WTC11 (cell line): ENCODE results near the gene IBA57.

Experiments
- CREB1 ChIP-seq: sonication (generic); formaldehyde crosslinking; IDR thresholded peaks from 2 replicates; pipeline ENCODE4 v1.8.0; 2023; ENCODE audit warnings: mild to moderate bottlenecking, missing genetic modification reagents
- ELF4 ChIP-seq: sonication (generic); formaldehyde crosslinking; IDR thresholded peaks from 2 replicates; pipeline ENCODE4 v1.8.1; 2022; ENCODE audit warnings: low read depth, mild to moderate bottlenecking, moderate library complexity, missing genetic modification reagents
- JUN ChIP-seq: sonication (generic); formaldehyde crosslinking; IDR thresholded peaks from 2 replicates; pipeline ENCODE4 v1.8.0; 2023; ENCODE audit warnings: mild to moderate bottlenecking, missing genetic modification reagents
- SP1 ChIP-seq: sonication (generic); formaldehyde crosslinking; conservative IDR thresholded peaks from 2 replicates; pipeline ENCODE4 v1.8.1; 2022; ENCODE audit warnings: missing genetic modification reagents
- USF2 ChIP-seq: sonication (generic); formaldehyde crosslinking; IDR thresholded peaks from 2 replicates; pipeline ENCODE4 v1.8.1; 2023; ENCODE audit warnings: mild to moderate bottlenecking, missing genetic modification reagents, moderate library complexity
- ZNF138 ChIP-seq: sonication (generic); formaldehyde crosslinking; conservative IDR thresholded peaks from 2 replicates; pipeline ENCODE4 v1.8.1; 2022; ENCODE audit warnings: mild to moderate bottlenecking, moderate library complexity, missing genetic modification reagents
- ZNF263 ChIP-seq: sonication (generic); formaldehyde crosslinking; IDR thresholded peaks from 2 replicates; pipeline ENCODE4 v1.8.1; 2022; ENCODE audit warnings: low read depth, mild to moderate bottlenecking, moderate library complexity, missing genetic modification reagents
- TF ChIP-seq, protein P1 (sequence below): fragments of 200-600 bp; IDR thresholded peaks from 2 replicates; pipeline ENCODE4 v1.8.0; 2022; ENCODE audit warnings: antibody characterized with exemption
- TF ChIP-seq, protein P2 (sequence below): sonication (generic); formaldehyde crosslinking; IDR thresholded peaks from 2 replicates; pipeline ENCODE4 v1.8.1; 2023; ENCODE audit warnings: mild to moderate bottlenecking, missing genetic modification reagents, moderate library complexity
- TF ChIP-seq, protein P3 (sequence below): fragments of 250-450 bp; sonication (Bioruptor Pico); conservative IDR thresholded peaks from 2 replicates; pipeline ENCODE4 v1.9.0; 2021; ENCODE audit warnings: mild to moderate bottlenecking
- TF ChIP-seq, protein P4 (sequence below): sonication (generic); formaldehyde crosslinking; IDR thresholded peaks from 2 replicates; pipeline ENCODE4 v1.8.0; 2022; ENCODE audit warnings: mild to moderate bottlenecking, missing genetic modification reagents
- TF ChIP-seq, protein P5 (sequence below): sonication (generic); formaldehyde crosslinking; IDR thresholded peaks from 2 replicates; pipeline ENCODE4 v1.8.1; 2023; ENCODE audit warnings: mild to moderate bottlenecking, missing genetic modification reagents, borderline replicate concordance

DNA sequence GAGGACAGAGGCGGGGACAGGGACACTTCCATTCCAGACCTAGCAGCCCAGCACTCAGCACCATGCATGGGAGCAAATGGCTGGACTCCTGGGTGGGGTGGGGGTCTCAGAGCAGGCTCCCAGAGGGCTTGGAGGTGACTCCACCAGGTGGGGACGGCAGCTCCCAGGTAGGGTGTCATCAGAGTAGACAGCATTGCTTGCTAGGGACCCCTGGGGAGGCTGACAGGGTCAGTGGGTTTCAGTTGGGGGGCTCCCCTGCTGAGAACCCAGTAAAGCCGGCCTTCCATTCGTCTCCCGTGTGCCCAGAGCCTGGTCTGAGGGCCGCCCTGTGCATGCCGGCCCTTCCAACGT, 20.6 kb upstream of the IBA57 start:
- TF ChIP-seq, protein P1, sequence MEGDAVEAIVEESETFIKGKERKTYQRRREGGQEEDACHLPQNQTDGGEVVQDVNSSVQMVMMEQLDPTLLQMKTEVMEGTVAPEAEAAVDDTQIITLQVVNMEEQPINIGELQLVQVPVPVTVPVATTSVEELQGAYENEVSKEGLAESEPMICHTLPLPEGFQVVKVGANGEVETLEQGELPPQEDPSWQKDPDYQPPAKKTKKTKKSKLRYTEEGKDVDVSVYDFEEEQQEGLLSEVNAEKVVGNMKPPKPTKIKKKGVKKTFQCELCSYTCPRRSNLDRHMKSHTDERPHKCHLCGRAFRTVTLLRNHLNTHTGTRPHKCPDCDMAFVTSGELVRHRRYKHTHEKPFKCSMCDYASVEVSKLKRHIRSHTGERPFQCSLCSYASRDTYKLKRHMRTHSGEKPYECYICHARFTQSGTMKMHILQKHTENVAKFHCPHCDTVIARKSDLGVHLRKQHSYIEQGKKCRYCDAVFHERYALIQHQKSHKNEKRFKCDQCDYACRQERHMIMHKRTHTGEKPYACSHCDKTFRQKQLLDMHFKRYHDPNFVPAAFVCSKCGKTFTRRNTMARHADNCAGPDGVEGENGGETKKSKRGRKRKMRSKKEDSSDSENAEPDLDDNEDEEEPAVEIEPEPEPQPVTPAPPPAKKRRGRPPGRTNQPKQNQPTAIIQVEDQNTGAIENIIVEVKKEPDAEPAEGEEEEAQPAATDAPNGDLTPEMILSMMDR, result no peak
- TF ChIP-seq JUN (CRISPR knock-in tag) (no peak), USF2 (no peak), ZNF263 (CRISPR knock-in tag) (no peak), SP1 (no peak), ZNF138 (CRISPR knock-in tag) (no peak), ELF4 (no peak), CREB1 (CRISPR knock-in tag) (no peak)
- TF ChIP-seq, protein P2, sequence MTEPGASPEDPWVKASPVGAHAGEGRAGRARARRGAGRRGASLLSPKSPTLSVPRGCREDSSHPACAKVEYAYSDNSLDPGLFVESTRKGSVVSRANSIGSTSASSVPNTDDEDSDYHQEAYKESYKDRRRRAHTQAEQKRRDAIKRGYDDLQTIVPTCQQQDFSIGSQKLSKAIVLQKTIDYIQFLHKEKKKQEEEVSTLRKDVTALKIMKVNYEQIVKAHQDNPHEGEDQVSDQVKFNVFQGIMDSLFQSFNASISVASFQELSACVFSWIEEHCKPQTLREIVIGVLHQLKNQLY (CRISPR knock-in tag), result no peak
- TF ChIP-seq, protein P3, sequence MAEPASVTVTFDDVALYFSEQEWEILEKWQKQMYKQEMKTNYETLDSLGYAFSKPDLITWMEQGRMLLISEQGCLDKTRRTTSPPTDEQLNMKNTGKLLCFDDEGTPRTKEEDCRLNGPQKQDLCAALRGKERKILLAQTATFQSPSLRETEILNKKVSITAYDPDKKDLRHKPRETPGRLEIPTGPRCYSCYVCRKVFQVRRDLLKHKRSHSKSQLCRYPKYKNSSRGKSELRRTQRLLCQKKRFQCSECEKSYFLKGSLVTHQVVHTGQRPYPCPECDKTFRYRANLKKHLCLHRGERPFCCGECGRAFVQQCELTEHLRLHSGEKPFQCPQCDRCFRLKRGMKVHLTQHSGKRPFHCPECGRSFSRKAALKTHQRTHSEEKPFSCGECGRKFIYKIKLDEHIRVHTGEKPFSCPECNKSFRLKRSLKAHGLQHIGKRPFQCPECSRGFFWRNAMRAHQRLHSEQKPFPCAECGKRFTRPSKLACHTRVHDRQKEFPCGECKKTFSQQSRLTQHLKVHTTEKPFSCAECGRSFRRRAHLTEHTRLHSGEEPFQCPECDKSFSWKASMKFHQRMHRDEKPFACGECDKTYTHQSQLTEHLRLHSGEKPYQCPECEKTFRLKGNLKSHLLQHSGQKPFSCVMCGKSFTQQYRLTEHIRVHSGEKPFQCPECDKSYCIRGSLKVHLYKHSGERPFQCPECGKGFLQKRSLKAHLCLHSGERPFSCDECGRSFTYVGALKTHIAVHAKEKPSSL, result no peak
- TF ChIP-seq, protein P4, sequence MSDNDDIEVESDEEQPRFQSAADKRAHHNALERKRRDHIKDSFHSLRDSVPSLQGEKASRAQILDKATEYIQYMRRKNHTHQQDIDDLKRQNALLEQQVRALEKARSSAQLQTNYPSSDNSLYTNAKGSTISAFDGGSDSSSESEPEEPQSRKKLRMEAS, result no peak
- TF ChIP-seq, protein P5, sequence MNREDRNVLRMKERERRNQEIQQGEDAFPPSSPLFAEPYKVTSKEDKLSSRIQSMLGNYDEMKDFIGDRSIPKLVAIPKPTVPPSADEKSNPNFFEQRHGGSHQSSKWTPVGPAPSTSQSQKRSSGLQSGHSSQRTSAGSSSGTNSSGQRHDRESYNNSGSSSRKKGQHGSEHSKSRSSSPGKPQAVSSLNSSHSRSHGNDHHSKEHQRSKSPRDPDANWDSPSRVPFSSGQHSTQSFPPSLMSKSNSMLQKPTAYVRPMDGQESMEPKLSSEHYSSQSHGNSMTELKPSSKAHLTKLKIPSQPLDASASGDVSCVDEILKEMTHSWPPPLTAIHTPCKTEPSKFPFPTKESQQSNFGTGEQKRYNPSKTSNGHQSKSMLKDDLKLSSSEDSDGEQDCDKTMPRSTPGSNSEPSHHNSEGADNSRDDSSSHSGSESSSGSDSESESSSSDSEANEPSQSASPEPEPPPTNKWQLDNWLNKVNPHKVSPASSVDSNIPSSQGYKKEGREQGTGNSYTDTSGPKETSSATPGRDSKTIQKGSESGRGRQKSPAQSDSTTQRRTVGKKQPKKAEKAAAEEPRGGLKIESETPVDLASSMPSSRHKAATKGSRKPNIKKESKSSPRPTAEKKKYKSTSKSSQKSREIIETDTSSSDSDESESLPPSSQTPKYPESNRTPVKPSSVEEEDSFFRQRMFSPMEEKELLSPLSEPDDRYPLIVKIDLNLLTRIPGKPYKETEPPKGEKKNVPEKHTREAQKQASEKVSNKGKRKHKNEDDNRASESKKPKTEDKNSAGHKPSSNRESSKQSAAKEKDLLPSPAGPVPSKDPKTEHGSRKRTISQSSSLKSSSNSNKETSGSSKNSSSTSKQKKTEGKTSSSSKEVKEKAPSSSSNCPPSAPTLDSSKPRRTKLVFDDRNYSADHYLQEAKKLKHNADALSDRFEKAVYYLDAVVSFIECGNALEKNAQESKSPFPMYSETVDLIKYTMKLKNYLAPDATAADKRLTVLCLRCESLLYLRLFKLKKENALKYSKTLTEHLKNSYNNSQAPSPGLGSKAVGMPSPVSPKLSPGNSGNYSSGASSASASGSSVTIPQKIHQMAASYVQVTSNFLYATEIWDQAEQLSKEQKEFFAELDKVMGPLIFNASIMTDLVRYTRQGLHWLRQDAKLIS (CRISPR knock-in tag), result no peak
